Lung (tissue), 12 donors: ENCODE data around the gene KIF26B. TPM values are rescaled to one million over a fixed set of nuclear protein-coding genes. Genes with fewer than 3 reads are reported as not detected.

Source experiments
- ATAC-seq: fragments of 200-7000 bp; cut with Tn5 transposase; one replicate; pipeline ENCODE4 v1.9.1; 2020; ENCODE audit warnings: moderate number of reproducible peaks; ENCODE audit not compliant: insufficient read depth, low FRiP score
- DNase-seq, 3 donors: peaks; one replicate each; pipeline ENCODE4 v3.0.0-alpha.2; 2013 to 2017
- H3K27ac ChIP-seq, 2 donors: one replicate each; pipeline ENCODE4 v1.5.1; 2013; ENCODE audit warnings: mild to moderate bottlenecking in 2 of 2, moderate library complexity in 2 of 2, control low read depth in 1 of 2, inconsistent platforms in 1 of 2, low read depth in 1 of 2, low read length in 1 of 2
- H3K27me3 ChIP-seq, 3 donors: one replicate each; pipeline ENCODE4 v1.5.1; 2013; ENCODE audit warnings: low read length in 2 of 3; ENCODE audit not compliant: control insufficient read depth in 3 of 3, insufficient read depth in 3 of 3
- H3K36me3 ChIP-seq, 4 donors: one replicate each; pipeline ENCODE4 v1.5.1; 2013; ENCODE audit warnings: low read length in 4 of 4, mild to moderate bottlenecking in 1 of 4, moderate library complexity in 1 of 4; ENCODE audit not compliant: control insufficient read depth in 4 of 4, insufficient read depth in 4 of 4
- H3K4me1 ChIP-seq, 5 donors: one replicate each; pipeline ENCODE4 v1.5.1; 2013; ENCODE audit warnings: low read length in 5 of 5, mild to moderate bottlenecking in 2 of 5, moderate library complexity in 1 of 5; ENCODE audit not compliant: control insufficient read depth in 5 of 5, insufficient read depth in 5 of 5
- H3K4me3 ChIP-seq: one replicate; pipeline ENCODE4 v1.5.1; 2013; ENCODE audit warnings: mild to moderate bottlenecking, control low read depth, moderate library complexity
- H3K9ac ChIP-seq, 2 donors: one replicate each; pipeline ENCODE4 v1.5.1; 2013; ENCODE audit warnings: low read length in 2 of 2, control low read depth in 1 of 2; ENCODE audit not compliant: insufficient read depth in 1 of 2
- H3K9me3 ChIP-seq, 4 donors: one replicate each; pipeline ENCODE4 v1.5.1; 2013; ENCODE audit warnings: low read length in 3 of 4, mild to moderate bottlenecking in 1 of 4, moderate library complexity in 1 of 4; ENCODE audit not compliant: control insufficient read depth in 4 of 4, insufficient read depth in 3 of 4
- WGBS, 2 donors: extraction: QIAGEN DNeasy Blood & Tissue Kit; methylation state at CpG; one replicate each; pipeline ENCODE4 v1.1.7; 2013; 5-methylcytosine and 5-hydroxymethylcytosine counted together
- polyA plus RNA-seq, 2 donors: library from polyadenylated mRNA; stranded (reverse); fragments of 200-250 nt; gene quantifications; one replicate each; pipeline ENCODE4 v1.2.1, GENCODE V29; 2013
- total RNA-seq, 2 donors: library from RNA; depleted of rRNA in 1 of 2; stranded (reverse); fragments of >200 nt in 1 of 2; gene quantifications; one replicate each; pipeline ENCODE4 v1.2.1, GENCODE V29; 2014 to 2021
- TF ChIP-seq, protein P1 (sequence below): IDR thresholded peaks from 2 replicates; pipeline ENCODE4 v1.5.1; 2012; ENCODE audit warnings: mild to moderate bottlenecking; ENCODE audit errors: control extremely low read depth, extremely low read depth
- donor health status: control.
- donor health status: control.
- donor health status: Bipolar disorder and iron deficiency.
- donor health status: healthy.
- donor health status: DM: yes; HTN: yes; CAD: no.

The KIF26B gene
- total and polyA plus RNA-seq, 4 donors, result 0.61 to 6.7 (median 2.2) TPM

- H3K9me3 ChIP-seq, result no peaks in the 10 kb centered on the region
- TF ChIP-seq, protein P1, sequence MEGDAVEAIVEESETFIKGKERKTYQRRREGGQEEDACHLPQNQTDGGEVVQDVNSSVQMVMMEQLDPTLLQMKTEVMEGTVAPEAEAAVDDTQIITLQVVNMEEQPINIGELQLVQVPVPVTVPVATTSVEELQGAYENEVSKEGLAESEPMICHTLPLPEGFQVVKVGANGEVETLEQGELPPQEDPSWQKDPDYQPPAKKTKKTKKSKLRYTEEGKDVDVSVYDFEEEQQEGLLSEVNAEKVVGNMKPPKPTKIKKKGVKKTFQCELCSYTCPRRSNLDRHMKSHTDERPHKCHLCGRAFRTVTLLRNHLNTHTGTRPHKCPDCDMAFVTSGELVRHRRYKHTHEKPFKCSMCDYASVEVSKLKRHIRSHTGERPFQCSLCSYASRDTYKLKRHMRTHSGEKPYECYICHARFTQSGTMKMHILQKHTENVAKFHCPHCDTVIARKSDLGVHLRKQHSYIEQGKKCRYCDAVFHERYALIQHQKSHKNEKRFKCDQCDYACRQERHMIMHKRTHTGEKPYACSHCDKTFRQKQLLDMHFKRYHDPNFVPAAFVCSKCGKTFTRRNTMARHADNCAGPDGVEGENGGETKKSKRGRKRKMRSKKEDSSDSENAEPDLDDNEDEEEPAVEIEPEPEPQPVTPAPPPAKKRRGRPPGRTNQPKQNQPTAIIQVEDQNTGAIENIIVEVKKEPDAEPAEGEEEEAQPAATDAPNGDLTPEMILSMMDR, result no peak
- no peak overlapping the region for H3K27ac ChIP-seq
- no peak overlapping the region for H3K4me3 ChIP-seq
- peaks cover 0 to 25% (median 0%) of the 10 kb centered on the region in 5 donors for H3K4me1 ChIP-seq
- H3K27me3 ChIP-seq, result no peaks in the 10 kb centered on the region
- ATAC-seq (no peak), DNase-seq (peak in 2 of 3 donors; percentile 80 to 81)
- no peak overlapping the region for H3K9ac ChIP-seq
- 71 to 83% methylated on average over 4 of the region's 4 CpGs for WGBS, 2 donors
- no peaks in the 10 kb centered on the region for H3K36me3 ChIP-seq
These were observed 298.8 kb downstream of the KIF26B start for GRCh38 chr1:245453541-245453940.

- 88 to 97% methylated on average over 2 of the region's 2 CpGs for WGBS, 2 donors
These were observed 299.3 kb downstream of the KIF26B start for GRCh38 chr1:245454051-245454450.

DNA sequence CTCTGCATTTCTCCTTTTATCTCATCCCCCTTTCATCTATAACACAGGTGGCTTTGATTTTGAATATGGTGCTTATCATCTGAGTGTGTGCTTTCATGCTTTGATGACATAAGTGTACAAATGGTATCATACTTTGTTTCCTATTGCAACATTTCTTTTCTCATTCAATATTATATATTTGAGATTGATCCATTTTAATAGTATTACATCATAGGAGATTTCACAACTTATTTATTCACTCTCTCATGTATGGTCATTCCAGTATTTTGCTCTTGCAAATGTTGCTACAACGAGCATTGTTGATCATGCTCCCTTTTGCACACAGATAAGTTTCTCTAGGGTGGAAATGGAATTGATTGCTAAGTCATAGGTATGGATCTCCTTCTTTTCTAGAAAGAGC lies 302.8 kb downstream of the KIF26B start:
- H3K36me3 ChIP-seq, result no peaks in the 10 kb centered on the region
- H3K9me3 ChIP-seq, result no peaks in the 10 kb centered on the region
- no peak for ATAC-seq
- no peak overlapping the region for H3K27ac ChIP-seq
- DNase-seq, result no peak
- 80 to 86% methylated on average over 1 of the region's 1 CpG for WGBS, 2 donors
- TF ChIP-seq, protein P1, result no peak
- no peak overlapping the region for H3K9ac ChIP-seq
- H3K4me3 ChIP-seq, result no peak overlapping the region
- H3K4me1 ChIP-seq, result peaks cover 0 to 20% (median 0%) of the 10 kb centered on the region in 5 donors
- H3K27me3 ChIP-seq, result no peaks in the 10 kb centered on the region

More at GRCh38 chr1:245454051-245454450, 299.3 kb downstream of the KIF26B start:
- H3K9me3 ChIP-seq, result no peaks in the 10 kb centered on the region
- H3K27ac ChIP-seq, result no peak overlapping the region
- DNase-seq (peak in 1 of 3 donors; percentile 46), ATAC-seq (no peak)
- peaks cover 0 to 27% (median 0%) of the 10 kb centered on the region in 5 donors for H3K4me1 ChIP-seq
- no peaks in the 10 kb centered on the region for H3K27me3 ChIP-seq
- TF ChIP-seq, protein P1, result no peak
- no peaks in the 10 kb centered on the region for H3K36me3 ChIP-seq
- H3K9ac ChIP-seq, result no peak overlapping the region
- no peak overlapping the region for H3K4me3 ChIP-seq

GRCh38 chr1:245458234-245458633 lies 303.4 kb downstream of the KIF26B start:
- no peaks in the 10 kb centered on the region for H3K9me3 ChIP-seq
- peaks cover 0 to 19% (median 0%) of the 10 kb centered on the region in 5 donors for H3K4me1 ChIP-seq
- ATAC-seq (no peak), DNase-seq (no peak)
- TF ChIP-seq, protein P1, result no peak
- no peaks in the 10 kb centered on the region for H3K36me3 ChIP-seq
- 89 to 96% methylated on average over 7 of the region's 7 CpGs for WGBS, 2 donors
- H3K4me3 ChIP-seq, result no peak overlapping the region
- H3K9ac ChIP-seq, result no peak overlapping the region
- no peak overlapping the region for H3K27ac ChIP-seq
- H3K27me3 ChIP-seq, result no peaks in the 10 kb centered on the region
